Breast epithelium (tissue), 3 donors: ENCODE measurements around the gene IDH3A.

Experiments
- POLR2A ChIP-seq: fragments of 450-650 bp; IDR thresholded peaks from one replicate; pipeline ENCODE4 v1.6.1; 2016; ENCODE audit warnings: antibody characterized with exemption, mild to moderate bottlenecking, moderate library complexity
- POLR2AphosphoS5 ChIP-seq, 3 donors: sonication (generic); formaldehyde crosslinking; IDR thresholded peaks; one replicate each; pipeline ENCODE4 v1.6.1; 2017; ENCODE audit warnings: antibody characterized with exemption in 3 of 3
- TF ChIP-seq, protein P1 (sequence below), 3 donors: fragments of 450-650 bp; IDR thresholded peaks; one replicate each; pipeline ENCODE4 v1.5.1; 2016 to 2017; ENCODE audit warnings: antibody characterized with exemption in 3 of 3, mild to moderate bottlenecking in 3 of 3, moderate library complexity in 3 of 3

DNA sequence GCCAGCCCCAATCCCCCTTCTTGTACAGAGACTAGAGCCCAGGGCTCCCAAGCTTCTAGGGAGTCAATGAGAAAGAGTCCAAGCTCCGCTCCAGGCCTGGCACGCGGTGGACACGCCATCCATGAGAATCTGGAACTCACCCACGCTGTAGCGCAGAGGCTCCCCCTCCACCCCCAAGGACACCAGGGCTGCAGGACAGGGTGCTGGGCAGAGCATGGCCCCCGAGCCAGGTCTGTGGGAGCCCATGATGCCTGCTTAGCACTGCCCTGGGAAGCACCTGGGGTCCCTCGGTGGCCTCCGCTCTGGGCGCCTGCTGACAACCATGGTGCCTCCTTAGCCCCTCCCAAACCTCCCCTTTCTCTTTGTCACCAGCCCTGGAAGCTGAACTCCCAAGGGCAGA is 56.7 kb downstream of the IDH3A start:
- TF ChIP-seq POLR2A = no peak
- TF ChIP-seq, protein P1, sequence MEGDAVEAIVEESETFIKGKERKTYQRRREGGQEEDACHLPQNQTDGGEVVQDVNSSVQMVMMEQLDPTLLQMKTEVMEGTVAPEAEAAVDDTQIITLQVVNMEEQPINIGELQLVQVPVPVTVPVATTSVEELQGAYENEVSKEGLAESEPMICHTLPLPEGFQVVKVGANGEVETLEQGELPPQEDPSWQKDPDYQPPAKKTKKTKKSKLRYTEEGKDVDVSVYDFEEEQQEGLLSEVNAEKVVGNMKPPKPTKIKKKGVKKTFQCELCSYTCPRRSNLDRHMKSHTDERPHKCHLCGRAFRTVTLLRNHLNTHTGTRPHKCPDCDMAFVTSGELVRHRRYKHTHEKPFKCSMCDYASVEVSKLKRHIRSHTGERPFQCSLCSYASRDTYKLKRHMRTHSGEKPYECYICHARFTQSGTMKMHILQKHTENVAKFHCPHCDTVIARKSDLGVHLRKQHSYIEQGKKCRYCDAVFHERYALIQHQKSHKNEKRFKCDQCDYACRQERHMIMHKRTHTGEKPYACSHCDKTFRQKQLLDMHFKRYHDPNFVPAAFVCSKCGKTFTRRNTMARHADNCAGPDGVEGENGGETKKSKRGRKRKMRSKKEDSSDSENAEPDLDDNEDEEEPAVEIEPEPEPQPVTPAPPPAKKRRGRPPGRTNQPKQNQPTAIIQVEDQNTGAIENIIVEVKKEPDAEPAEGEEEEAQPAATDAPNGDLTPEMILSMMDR (IDR thresholded peaks at IDR 0.05) = no peak
- no peak for TF ChIP-seq POLR2AphosphoS5 (IDR thresholded peaks at IDR 0.05)
